ENCODE data around the gene SLC6A7.

Gene SLC6A7

DNA sequence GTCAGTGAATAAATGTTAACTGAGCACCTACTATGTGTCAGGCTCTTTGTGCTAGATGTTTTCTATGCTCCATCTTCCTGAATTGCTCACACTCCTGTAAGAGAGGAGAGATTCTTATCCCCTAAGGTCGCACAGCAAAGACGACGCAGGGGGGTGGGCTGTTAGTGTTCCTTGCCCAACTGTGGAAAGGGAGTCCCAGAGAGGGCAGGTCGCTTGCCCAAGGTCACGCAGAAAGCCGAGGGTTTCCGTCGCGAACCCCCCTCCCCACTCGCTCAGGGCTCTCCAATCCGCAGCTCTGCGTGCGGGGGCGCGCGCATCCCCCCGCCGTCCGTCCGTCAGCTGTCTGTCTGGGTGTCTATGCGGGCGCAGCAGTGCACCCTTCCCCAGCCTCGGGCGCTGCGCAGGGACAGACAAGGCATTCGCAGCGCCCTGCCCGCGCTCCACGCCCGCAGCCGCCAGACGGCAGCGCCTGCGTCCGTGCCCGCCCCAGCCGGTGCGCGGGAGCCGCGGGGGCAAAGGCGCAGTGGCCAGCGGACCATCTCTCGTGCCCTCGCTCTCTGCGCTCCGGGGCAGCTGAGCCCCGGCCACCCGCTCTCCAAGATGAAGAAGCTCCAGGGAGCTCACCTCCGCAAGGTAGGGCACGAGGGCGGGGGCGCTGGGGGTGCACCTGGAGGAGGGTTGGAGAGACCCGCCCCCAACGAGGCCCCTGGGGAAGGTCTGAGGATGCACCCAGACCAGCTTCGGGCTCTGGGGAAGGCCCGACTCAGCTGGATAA, at the start of gene SLC6A7:
SLC6A7 (plus strand) TSS at position 335 of the 775 bp plus-strand sequence; CDS start at position 601, 266 bp downstream.
- no peak for DNase-seq (ENCODE audit: low read depth in 2 of 2)

GRCh38 chr5:150140830-150141229, 49.0 kb upstream of the SLC6A7 start:
- no peak for DNase-seq (ENCODE audit: low read depth in 2 of 2)

GRCh38 chr5:150141544-150142184, 48.2 kb upstream of the SLC6A7 start:
- DNase-seq (ENCODE audit: low read depth in 2 of 2) = no peak

GRCh38 chr5:150142185-150142958, 47.5 kb upstream of the SLC6A7 start:
- DNase-seq (ENCODE audit: low read depth in 2 of 2) = no peak

- DNase-seq (ENCODE audit: low read depth in 2 of 2) = no peak
Measured at GRCh38 chr5:150142959-150143349, 46.9 kb upstream of the SLC6A7 start.

- no peak for DNase-seq (ENCODE audit: low read depth in 2 of 2)
Measured at GRCh38 chr5:150143350-150144245, 46.3 kb upstream of the SLC6A7 start.

DNA sequence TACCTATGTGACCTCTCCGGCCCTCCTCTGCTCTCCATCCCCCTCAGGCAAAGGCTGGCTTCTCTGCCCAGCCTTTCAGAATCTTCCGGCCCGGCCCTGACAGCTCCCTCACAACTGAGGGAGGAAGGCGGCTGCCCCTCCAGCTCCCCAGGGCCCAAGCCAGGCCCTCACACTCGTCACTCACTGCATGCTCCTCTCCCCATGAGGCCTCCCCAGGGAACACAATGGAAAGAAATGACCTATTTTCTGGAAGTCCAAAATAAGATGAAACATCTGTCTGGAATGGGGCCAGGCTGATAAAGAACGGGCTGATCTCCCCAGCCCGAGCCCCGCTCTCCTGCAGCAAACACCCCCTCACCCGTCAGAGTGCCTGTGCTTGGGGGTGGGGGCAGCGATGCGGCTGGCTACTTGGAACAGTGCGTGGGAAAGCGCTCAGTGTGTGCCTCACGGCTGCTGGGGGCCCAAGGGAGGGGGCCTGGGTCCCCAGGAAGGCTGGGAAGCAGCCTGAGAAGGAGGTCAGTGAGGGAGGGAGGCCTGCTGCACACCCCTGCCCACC, 45.5 kb upstream of the SLC6A7 start:
- no peak for DNase-seq (ENCODE audit: low read depth in 2 of 2)

DNA sequence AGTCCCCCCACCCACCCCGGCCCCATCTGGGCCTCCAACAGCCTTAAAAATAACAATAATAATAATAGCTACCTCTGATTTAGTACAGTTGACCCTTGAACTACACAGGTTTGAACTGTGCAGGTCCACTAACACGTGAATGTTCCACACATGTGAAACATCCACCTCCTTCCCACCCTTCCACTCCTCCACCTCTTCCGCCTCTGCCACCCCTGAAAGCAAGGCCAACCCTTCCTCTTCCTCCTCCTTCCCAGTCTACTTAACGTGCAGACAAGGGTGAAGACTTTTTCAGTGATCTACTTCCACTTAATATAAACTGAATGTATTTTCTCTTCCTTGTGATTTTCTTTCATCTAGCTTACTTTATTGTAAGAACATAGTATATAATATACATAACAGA, 45.0 kb upstream of the SLC6A7 start:
- no peak for DNase-seq (ENCODE audit: low read depth in 2 of 2)

GRCh38 chr5:150146235-150146634, 43.6 kb upstream of the SLC6A7 start:
- no peak for DNase-seq (ENCODE audit: low read depth in 2 of 2)

DNA sequence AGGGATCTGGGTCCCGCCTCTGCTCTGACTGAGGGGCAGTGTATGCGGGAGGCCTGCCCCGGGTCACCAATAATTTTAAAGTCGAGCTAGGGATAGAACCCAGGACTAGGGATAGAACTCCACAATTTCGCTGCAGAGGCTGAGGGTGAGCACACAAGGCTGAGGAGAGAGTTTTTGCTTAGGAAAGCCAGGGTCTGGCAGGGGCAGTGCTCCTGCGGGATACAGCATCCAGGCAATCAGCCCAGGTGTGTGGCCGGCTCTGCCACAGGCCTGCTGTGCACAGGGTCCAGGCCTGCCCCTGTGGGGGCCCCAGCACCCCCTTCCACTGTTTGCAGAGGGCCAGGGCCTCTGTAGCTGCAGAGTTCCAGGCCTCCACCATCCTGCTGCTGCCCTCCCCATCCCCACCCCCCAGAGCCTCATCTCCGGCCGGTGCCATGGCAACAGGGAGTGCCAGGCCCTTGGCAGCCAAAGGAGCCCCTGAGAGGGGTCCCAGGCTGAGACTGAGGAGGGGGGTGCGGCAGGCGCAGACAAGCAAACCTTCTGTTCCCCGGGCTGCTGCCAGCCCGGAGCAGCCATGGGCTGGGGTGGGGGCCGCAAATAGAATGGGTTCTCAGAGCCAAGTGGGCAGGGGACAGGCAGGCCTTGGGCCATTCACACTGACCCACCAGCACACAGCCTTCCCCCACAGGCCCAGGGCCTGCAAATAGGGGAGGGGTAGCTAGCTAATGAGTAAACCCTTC, 42.8 kb upstream of the SLC6A7 start:
- DNase-seq (ENCODE audit: low read depth in 2 of 2) = no peak

- DNase-seq (ENCODE audit: low read depth in 2 of 2) = no peak
Measured at GRCh38 chr5:150147670-150148069, 42.2 kb upstream of the SLC6A7 start.

GRCh38 chr5:150148117-150148927, 41.5 kb upstream of the SLC6A7 start:
- DNase-seq (ENCODE audit: low read depth in 2 of 2) = no peak

GRCh38 chr5:150149618-150150017, 40.2 kb upstream of the SLC6A7 start:
- no peak for DNase-seq (ENCODE audit: low read depth in 2 of 2)

GRCh38 chr5:150152636-150153462, 37.0 kb upstream of the SLC6A7 start:
- no peak for DNase-seq (ENCODE audit: low read depth in 2 of 2)

- DNase-seq (ENCODE audit: low read depth in 2 of 2) = no peak
Measured at GRCh38 chr5:150153483-150153882, 36.4 kb upstream of the SLC6A7 start.

DNA sequence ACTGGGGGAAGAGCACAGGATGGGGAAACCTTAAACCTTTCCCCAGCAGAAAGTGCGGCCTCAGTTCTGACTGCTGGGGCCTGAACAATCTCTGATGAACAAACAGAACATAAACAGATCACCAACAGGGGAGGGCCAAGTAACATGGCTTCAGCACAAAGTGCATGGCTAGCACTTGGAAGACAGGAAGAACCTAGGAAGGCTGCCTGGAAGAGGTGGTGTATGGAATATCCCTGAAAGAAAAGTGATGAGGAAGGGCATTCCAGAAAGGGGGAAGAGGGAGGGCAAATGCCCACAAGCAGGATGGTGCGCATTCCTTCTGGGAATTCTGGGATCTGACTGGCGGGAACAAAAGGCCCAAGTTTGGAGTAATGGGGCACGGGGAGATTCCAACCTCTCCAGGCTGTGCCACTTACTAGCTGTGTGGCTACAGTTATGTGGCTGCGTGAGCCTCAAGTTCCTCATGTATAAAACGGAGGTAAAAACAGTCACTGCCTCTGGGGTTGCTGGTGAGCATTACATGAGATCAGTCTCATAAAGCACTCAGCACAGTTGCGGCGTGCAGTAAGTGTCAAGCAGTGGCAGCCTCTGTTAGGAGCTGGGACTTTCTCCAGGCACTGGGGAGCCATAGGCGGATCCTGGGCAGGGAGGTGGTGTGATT, 35.8 kb upstream of the SLC6A7 start:
- DNase-seq (ENCODE audit: low read depth in 2 of 2) = no peak

DNA sequence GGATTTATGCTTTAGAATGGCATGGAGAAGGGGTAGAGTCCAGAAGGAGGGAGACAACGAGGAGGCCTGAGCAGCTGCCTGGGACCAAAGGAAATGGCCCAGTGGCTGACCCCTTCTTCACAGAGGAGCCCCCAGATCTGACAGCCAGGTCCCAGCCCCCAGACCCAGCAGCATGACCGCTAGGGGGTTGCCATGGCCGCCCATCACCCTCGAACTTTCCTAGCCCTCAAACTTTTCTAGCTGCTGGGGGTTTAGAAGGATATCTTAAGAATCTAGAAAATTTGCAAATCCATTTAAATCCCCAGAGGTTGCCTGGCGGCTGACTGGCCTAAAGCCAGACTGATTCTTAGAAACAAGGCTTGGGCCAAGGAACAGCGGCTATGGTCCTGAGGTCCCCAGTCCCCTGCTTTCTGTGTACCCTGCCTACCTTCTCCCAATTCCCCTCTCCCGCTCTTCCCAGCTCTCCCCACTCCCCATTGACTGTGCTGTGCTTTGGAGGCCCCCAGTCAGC, 35.2 kb upstream of the SLC6A7 start:
- no peak for DNase-seq (ENCODE audit: low read depth in 2 of 2)

All from stimulated activated CD4-positive, alpha-beta T cell treated with anti-CD3 and anti-CD28 coated beads, Interleukin-15, amount 100 ng/mL, for 48 hours (primary cell).